ENCODE results near the gene NES. TPM values are rescaled to one million over a fixed set of nuclear protein-coding genes. Genes with fewer than 3 reads are reported as not detected.

The NES gene
- total RNA-seq, 1 donor from 2014 or later, result 74.1 TPM

DNA sequence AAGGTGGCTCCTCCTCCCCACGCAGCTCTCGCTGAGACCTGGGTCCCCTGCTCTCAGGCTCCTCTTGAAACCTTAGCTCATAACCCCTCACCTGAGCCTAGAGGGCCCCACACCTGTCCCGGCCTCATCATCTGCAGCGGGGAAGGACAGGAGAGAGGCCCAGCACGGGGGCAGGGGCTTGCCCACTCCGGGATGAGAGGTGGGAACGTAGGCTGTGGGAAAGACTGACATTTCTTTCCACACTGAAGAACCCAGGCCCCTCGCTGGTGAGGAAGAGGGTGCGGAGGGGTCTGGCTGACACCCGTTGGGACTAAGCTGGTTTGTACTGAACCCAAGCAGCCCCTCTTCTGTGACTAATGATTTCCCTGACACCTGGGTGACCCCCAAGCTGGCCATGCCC, 14.0 kb upstream of the NES start:
- Histone ChIP-seq H3K27ac (no peak overlapping the region), H3K4me1 (peaks cover 3 to 8% of the 10 kb centered on the region in 2 donors), H3K36me3 (no peaks in the 10 kb centered on the region), H3K4me3 (no peak overlapping the region), H3K9me3 (no peaks in the 10 kb centered on the region), H3K27me3 (peaks cover 8% of the 10 kb centered on the region)
- intact Hi-C loops (cut with DNase I), result loop anchor here (10.0 kb wide), 1 partner anchor 204 kb away; the partner anchor contains the start of gene PEAR1
- TF ChIP-seq, protein P1, sequence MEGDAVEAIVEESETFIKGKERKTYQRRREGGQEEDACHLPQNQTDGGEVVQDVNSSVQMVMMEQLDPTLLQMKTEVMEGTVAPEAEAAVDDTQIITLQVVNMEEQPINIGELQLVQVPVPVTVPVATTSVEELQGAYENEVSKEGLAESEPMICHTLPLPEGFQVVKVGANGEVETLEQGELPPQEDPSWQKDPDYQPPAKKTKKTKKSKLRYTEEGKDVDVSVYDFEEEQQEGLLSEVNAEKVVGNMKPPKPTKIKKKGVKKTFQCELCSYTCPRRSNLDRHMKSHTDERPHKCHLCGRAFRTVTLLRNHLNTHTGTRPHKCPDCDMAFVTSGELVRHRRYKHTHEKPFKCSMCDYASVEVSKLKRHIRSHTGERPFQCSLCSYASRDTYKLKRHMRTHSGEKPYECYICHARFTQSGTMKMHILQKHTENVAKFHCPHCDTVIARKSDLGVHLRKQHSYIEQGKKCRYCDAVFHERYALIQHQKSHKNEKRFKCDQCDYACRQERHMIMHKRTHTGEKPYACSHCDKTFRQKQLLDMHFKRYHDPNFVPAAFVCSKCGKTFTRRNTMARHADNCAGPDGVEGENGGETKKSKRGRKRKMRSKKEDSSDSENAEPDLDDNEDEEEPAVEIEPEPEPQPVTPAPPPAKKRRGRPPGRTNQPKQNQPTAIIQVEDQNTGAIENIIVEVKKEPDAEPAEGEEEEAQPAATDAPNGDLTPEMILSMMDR (IDR thresholded peaks at IDR 0.05), result no peak
- DNase-seq (ENCODE audit: low spot score in 2 of 2), result no peak

DNA sequence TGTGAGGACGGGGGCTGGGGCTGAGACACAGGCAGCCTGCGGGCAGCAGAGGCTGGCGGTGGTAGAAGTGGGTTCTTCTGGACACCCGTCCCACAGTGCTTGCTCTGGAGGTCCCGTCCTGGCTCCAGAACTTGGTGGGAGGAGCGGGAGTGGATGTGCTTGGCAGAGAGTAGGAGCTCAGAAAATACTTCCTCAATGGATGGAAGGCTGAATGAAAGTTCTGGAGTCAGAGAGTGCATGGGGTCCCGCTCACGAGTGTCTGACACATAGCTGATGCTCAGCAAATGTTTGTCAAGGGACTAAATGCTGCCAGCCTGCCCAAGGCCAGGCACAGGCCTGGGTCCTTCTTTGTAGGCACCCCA, 13.4 kb upstream of the NES start:
- Histone ChIP-seq H3K4me1 (peaks cover 3 to 8% of the 10 kb centered on the region in 2 donors), H3K4me3 (no peak overlapping the region), H3K9me3 (no peaks in the 10 kb centered on the region), H3K27me3 (peaks cover 8% of the 10 kb centered on the region), H3K27ac (no peak overlapping the region), H3K36me3 (no peaks in the 10 kb centered on the region)
- TF ChIP-seq, protein P1 (IDR thresholded peaks at IDR 0.05), result no peak
- no peak for DNase-seq (ENCODE audit: low spot score in 2 of 2)
- intact Hi-C loops (cut with DNase I), result loop anchor here (10.0 kb wide), 1 partner anchor 204 kb away; the partner anchor contains the start of gene PEAR1

DNA sequence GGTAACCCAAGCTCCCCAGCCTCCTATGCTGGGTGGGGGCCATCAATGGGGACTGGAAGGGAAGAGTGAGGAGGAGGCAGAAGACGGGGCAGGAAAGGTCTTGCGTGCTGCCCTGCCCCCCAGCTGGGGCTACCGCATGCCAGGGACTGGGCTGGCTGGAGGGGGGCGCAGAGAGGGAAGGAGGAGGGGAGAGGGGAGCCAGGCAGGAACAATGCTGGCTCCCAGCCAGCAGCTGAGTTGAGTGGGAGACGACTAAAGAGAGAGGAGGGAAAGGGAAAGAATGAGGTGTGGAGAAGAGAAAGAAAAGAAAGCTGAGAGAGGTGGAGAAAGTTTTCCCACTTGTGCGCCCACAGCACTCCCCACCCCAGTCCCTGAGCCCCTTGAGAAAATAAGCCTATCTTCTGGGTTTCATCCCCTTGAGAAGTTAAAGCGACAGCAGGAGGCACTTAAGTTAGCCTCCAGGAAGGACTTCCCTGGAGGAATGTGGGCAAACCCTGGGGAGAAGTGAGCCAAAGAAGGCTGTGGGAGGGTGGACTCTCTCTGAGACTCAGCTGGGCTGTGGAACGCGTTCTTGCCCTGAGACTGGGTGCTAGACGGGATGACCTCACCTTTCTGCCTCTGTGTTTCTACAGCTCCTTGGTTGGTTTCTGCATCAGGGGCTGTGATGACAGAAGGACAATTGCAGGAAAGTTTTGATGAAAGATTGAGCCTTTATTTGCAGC, 12.9 kb upstream of the NES start:
- DNase-seq (ENCODE audit: low spot score in 2 of 2), result no peak
- peaks cover 8% of the 10 kb centered on the region for H3K27me3 ChIP-seq
- intact Hi-C loops (cut with DNase I), result loop anchor here (1.0 to 10.0 kb wide), 3 partner anchors 16 to 205 kb away; partner anchors contain the start of gene PEAR1
- no peaks in the 10 kb centered on the region for H3K9me3 ChIP-seq
- no peaks in the 10 kb centered on the region for H3K36me3 ChIP-seq
- H3K4me1 ChIP-seq, result peaks cover 3 to 8% of the 10 kb centered on the region in 2 donors
- H3K4me3 ChIP-seq, result peak overlapping the region in 1 of 2 donors; percentile 41
- TF ChIP-seq, protein P1 (IDR thresholded peaks at IDR 0.05), result no peak
- H3K27ac ChIP-seq, result no peak overlapping the region

DNA sequence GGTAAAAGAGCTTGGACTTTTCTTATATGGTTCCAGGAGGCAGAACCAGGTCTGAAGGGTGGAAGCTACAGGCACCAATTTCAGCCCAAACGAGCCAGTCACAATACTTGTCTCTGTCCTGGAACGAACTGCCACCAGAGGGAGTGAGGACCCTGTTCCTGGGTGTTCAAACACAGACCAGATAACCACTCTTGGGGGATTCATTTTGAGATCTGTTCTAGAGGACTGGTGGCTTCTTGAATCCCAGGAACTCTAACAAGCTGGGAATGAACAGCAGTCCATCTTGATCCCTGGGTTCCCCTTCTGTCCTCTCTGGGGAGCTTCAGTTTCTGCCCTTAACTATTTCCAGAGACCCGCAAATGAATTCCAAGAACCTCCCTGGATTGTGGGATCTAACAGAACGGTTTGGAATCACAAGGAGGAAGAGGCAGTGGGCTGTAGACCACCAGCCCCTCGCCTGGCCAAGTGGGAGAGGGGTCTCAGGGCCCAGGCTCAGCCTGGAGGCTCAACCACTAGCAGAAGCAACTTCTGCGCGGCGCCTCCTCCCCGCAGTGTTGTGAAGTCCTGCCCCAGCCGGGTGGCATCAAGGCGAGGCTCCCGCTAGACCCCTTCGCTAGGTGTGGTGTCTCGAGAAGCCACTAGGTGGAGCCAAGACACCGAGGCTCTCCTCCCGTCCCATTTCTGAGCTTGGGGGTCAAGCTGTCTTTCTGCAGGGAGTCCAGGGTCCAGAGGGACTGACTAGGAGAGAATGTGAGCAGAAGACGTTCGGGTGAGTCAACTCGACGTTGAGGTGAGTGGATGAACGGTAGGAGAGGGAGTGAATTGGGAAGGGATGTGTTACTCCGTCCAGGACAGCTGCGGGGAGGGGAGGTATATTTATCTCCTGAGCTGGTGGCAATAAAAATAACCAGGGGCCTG, 12.1 kb upstream of the NES start:
- H3K27ac ChIP-seq, result no peak overlapping the region
- H3K4me1 ChIP-seq, result peaks cover 3 to 8% of the 10 kb centered on the region in 2 donors
- TF ChIP-seq, protein P1 (IDR thresholded peaks at IDR 0.05), result peak; percentile 92 to 97 (median 95)
- DNase-seq (ENCODE audit: low spot score in 2 of 2), result peak in 1 of 2 donors; percentile 89
- no peaks in the 10 kb centered on the region for H3K36me3 ChIP-seq
- intact Hi-C loops (cut with DNase I), result loop anchor here (1.0 kb wide), 2 partner anchors 17 to 36 kb away; no protein-coding TSS in a partner anchor
- H3K9me3 ChIP-seq, result no peaks in the 10 kb centered on the region
- H3K27me3 ChIP-seq, result peaks cover 8% of the 10 kb centered on the region
- peak overlapping the region in 1 of 2 donors; percentile 41 for H3K4me3 ChIP-seq

DNA sequence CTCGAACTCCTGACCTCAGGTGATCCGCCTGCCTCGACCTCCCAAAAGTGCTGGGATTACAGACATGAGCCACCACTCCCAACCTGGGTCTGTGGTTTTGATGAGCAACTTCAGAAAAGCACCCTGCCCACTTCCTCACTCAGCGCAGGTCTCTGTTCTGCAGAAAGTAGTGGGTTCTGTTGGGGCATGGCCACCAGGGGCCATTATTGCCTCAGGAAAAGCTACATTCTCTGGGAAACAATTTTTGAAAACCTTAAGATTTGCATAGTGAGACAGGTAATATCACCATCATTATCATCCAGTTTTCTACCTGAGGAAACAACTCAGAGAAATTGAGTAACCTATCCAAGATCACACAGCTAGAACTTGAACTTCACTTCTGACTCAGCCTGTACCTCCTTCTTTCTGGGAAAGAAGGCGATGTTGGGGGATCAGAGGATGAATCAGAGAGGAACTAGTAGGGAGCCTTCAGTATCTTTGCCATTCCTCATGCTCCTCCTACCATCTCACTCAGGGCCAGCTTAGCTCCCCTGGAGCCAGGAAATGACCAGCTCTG, 7.1 kb upstream of the NES start:
- TF ChIP-seq, protein P1 (IDR thresholded peaks at IDR 0.05), result no peak
- Histone ChIP-seq H3K36me3 (no peaks in the 10 kb centered on the region), H3K9me3 (no peaks in the 10 kb centered on the region), H3K4me3 (no peak overlapping the region), H3K27me3 (no peaks in the 10 kb centered on the region), H3K4me1 (peaks cover 0 to 2% of the 10 kb centered on the region in 2 donors), H3K27ac (no peak overlapping the region)
- no peak for DNase-seq (ENCODE audit: low spot score in 2 of 2)
- intact Hi-C loops (cut with DNase I), result no loop called here
